SK-N-DZ (cell line): Measurements from ENCODE around the gene ST3GAL3. TPM values are rescaled to one million over a fixed set of nuclear protein-coding genes. Genes with fewer than 3 reads are reported as not detected.

Source experiments
- DNase-seq: peaks from one replicate; pipeline ENCODE4 v3.0.0-alpha.2; 2015; ENCODE audit warnings: low spot score
- polyA plus RNA-seq, 2 experiments: library from polyadenylated mRNA; depleted of rRNA; stranded (reverse); fragments of >200 nt; gene quantifications; 2 replicates each; pipeline ENCODE4 v1.2.3, GENCODE V29; 2014

The ST3GAL3 gene
- 13.7 and 16.4 TPM in 2 replicates for polyA plus RNA-seq (2014; cell fraction: cytosol; rRNA removed)
- 11.8 and 14.7 TPM in 2 replicates for polyA plus RNA-seq (2014; cell fraction: nucleus; rRNA removed)

GRCh38 chr1:43707190-43708001, at the start of gene ST3GAL3:
Gene ST3GAL3, plus strand, starts transcription at chr1:43707536. Its CDS starts 28,727 bp downstream, at chr1:43736263.
- DNase-seq, result peak; percentile 87

- DNase-seq, result no peak
Observed at GRCh38 chr1:43659212-43660166, 47.8 kb upstream of the ST3GAL3 start.

DNA sequence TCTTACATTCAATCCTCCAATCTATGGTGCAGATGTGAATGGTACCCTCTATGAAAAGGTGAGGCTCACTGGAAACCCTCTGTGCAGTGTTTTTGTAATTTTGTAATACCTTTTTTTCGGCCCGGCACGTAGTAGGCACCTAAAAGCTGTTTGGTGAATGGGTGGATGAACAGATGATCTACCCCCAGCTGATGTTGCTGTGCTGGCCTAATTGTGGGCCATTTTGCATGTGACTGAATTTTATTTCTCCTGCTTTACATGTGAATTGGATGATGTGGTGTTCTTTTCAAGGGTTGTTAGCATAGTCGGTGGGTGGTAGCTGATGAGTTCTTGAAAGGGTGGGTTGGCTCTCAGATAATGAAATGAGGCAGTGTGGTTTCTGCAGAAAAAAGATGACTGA, 47.0 kb upstream of the ST3GAL3 start:
- DNase-seq, result no peak

DNA sequence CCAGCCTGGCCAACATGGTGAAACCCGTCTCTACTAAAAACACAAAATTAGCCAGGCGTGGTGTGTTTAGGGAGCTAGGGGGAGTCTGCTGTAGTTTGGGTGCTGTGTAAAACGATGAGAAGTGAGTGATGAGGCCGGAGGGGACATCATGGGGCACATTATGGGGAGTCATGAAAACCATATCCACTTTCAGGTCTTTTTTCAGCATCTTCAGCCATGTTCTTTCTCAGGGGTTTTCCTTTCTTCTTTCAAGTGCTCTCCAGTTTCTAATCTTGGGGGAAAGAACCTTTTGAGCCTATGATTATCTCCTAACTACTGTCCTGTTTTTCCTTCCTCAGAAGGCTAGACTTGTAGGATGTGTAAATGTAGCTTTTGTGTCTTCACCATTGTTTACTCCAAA, 43.0 kb upstream of the ST3GAL3 start:
- DNase-seq, result no peak

DNA sequence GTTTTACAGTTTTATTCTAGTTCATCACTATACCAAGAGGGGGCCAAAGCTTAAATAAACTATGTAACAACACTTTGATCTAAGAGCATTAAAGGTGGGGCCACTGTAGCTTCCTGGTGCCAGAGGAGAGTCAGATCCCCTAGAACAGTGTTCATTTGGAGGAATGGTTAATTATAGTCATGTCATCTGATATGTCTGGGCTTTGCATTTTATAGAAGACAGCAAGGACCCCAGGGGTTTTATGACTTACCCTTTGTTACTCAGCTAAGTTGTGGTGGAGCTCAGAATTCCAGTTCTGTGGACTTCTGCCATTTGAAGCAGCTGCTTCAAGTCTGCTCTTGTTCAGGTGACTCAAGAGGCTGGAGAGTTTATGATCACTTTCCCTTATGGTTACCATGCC, 40.7 kb upstream of the ST3GAL3 start:
- no peak for DNase-seq

GRCh38 chr1:43668956-43669355, 38.4 kb upstream of the ST3GAL3 start:
- no peak for DNase-seq

- DNase-seq, result no peak
Observed at GRCh38 chr1:43669878-43670277, 37.5 kb upstream of the ST3GAL3 start.

- no peak for DNase-seq
Observed at GRCh38 chr1:43671193-43671592, 36.1 kb upstream of the ST3GAL3 start.

GRCh38 chr1:43671626-43672330, 35.6 kb upstream of the ST3GAL3 start:
- no peak for DNase-seq

GRCh38 chr1:43673261-43673660, 34.1 kb upstream of the ST3GAL3 start:
- no peak for DNase-seq

GRCh38 chr1:43678940-43679339, 28.4 kb upstream of the ST3GAL3 start:
- DNase-seq, result no peak

DNA sequence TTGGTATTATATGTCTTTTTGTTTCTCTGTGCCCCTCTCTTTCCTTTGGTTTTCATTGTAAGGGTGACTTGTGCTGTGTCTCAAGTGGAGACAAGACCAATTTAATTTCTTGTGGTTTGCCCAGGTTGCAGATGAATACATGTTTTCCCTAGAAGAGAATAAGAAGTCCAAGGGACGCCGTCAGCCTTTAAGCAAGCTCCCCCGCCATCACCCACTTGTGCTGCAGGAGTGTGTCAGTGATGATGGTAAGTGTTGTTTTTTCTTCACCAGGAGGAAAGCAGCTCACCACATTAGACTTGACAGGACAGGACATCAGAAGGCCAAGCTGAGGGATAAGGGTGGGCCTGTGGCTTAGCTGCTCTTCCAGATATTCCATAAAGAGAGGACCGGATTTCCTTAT, 23.8 kb upstream of the ST3GAL3 start:
- no peak for DNase-seq

DNA sequence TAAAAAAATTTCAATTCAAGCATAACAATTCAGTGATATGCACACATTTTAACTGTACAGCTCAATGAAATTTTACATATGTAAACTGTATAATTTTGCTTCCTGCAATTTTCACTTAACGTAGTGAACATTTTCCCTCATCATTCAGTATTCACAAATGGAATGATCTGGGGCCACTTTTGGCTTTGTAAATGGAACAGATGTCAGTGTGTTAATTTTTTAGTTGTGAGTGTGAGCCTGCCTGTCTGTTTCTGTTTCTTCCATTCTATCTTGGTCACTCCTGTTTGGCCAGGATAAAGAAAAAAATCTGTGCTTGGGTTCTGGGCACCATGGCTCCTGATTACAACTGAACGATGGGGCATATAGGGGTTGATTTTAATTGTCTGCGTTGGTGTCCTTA, 20.5 kb upstream of the ST3GAL3 start:
- no peak for DNase-seq

GRCh38 chr1:43687301-43688108, 19.8 kb upstream of the ST3GAL3 start:
- no peak for DNase-seq

GRCh38 chr1:43688109-43688387, 19.3 kb upstream of the ST3GAL3 start:
- no peak for DNase-seq

- no peak for DNase-seq
Observed at GRCh38 chr1:43688594-43689000, 18.7 kb upstream of the ST3GAL3 start.

GRCh38 chr1:43689289-43689688, 18.0 kb upstream of the ST3GAL3 start:
- DNase-seq, result no peak

DNA sequence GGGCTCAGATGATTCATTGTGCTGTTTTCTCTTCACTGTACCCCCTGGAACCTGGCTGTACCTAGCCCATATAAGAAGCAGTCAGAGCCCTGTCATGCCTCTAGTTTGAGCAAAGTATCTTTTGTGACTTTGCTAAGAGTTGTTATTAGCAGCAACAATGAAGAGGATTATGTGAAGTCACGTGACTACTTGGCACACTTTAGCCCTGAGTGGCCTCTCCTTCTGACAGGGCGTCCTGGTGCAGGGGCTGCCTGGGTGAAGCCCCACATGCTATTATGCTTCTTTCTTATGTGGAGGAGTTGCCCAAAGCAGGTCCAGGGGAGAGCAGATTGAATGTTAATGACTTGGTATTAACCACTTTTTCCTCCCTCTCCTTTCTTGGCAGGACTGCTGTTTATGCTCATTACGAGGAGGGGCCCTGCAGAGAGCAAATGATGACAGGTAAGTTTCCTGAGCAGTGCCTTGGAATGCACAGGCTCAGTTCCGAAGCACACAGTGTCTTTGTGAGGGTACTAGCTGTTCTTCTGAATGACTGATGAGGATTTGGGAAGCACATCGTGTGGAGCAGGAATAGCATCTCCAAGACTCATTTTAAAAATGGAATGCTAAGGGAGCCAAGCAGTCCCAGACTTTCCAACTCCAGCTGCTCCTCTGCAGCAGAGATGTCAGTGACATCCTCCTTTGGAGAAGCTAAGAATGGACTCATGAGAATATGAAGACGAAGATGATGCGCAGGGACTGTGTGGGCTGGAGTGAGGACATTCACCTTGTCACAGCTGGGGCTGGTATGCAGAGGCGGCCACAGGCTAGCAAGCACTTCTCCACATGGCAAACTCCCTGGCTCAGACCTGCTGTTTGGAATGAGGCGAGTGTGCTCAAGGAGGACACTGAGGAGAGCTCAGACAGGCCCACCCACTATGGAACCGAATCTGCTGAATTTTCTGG, 15.2 kb upstream of the ST3GAL3 start:
- DNase-seq, result no peak

DNA sequence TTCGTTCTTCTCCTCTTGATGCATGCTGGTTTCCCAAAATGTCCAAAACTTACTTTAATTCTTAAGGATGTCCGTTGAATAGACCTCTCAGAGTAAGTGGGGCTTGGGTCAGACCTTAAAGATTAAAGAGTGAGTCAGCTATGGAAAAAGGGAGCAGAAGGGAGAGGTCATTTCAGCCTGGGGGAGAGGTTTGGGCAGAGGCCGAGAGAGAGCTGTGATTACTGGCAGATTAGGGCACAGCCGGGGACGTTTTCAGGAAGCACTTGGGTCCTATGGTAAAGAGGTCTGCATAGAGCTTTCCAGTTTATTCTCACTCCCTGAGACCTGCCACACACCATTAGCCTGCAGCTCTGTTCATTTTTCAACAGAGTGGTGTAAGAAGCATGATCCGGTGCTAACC, 14.0 kb upstream of the ST3GAL3 start:
- DNase-seq, result no peak

DNA sequence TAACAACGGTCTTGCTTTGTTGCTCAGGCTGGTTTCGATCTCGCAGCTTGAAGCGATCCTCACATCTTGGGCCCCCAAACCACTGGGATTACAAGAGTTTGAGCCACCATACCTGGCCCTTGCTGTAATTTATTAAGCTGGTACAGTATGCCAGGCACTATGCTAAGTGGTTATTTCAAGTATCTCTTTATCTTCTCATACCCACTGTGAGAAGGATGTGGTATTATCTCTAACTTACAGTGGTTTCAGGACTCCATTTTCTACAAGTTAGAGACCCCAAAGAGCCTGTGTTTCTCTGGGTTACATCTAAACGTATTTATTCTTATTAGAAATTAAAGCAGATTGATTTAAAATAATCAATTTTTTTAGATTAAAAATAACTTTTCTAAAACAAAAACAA, 8.1 kb upstream of the ST3GAL3 start:
- no peak for DNase-seq
